RWPE2 (cell line): ENCODE measurements around the gene ZYG11B.
"Not testable (repeated sequence)": the region's sequence is repeated elsewhere in the genome, so short reads cannot be mapped to it uniquely, and the experiment has no call there.

Experiments
- ATAC-seq: fragments of 200-7000 bp; cut with Tn5 transposase; 3 replicates; pipeline ENCODE4 v1.9.1; 2021; ENCODE audit warnings: low read depth
- DNase-seq: peaks from one replicate; pipeline ENCODE4 v3.0.0-alpha.2; 2020; ENCODE audit warnings: low spot score
- H3K27ac ChIP-seq: fragments of 450-650 bp; 2 replicates; pipeline ENCODE4 v1.5.1; 2017; ENCODE audit warnings: mild to moderate bottlenecking; ENCODE audit not compliant: poor library complexity, severe bottlenecking
- H3K27me3 ChIP-seq: fragments of 250-450 bp; sonication (Bioruptor Pico); 2 replicates; pipeline ENCODE4 v1.5.1; 2021; ENCODE audit warnings: mild to moderate bottlenecking, moderate library complexity; ENCODE audit not compliant: insufficient read depth, poor library complexity, severe bottlenecking
- H3K36me3 ChIP-seq: fragments of 250-450 bp; sonication (Bioruptor Pico); 2 replicates; pipeline ENCODE4 v1.5.1; 2020; ENCODE audit warnings: low read depth, mild to moderate bottlenecking, moderate library complexity
- H3K4me1 ChIP-seq: fragments of 250-450 bp; sonication (Bioruptor Pico); 2 replicates; pipeline ENCODE4 v1.5.1; 2021; ENCODE audit warnings: mild to moderate bottlenecking, moderate library complexity; ENCODE audit not compliant: insufficient read depth, poor library complexity, severe bottlenecking
- H3K4me3 ChIP-seq: fragments of 250-450 bp; sonication (Bioruptor Pico); 2 replicates; pipeline ENCODE4 v1.5.1; 2021; ENCODE audit warnings: mild to moderate bottlenecking, moderate library complexity; ENCODE audit not compliant: severe bottlenecking
- H3K9me3 ChIP-seq: fragments of 250-450 bp; sonication (Bioruptor Pico); 2 replicates; pipeline ENCODE4 v1.5.1; 2021; ENCODE audit warnings: mild to moderate bottlenecking, moderate library complexity; ENCODE audit not compliant: severe bottlenecking
- CTCF ChIP-seq: fragments of 450-650 bp; IDR thresholded peaks from one replicate; pipeline ENCODE4 v1.5.1; 2017; ENCODE audit warnings: mild to moderate bottlenecking, moderate library complexity; ENCODE audit not compliant: poor library complexity, severe bottlenecking

The ZYG11B gene

GRCh38 chr1:52725903-52726264 lies 369 bp upstream of the ZYG11B start:
- no peak for TF ChIP-seq CTCF
- H3K4me1 ChIP-seq = peaks cover 3% of the 10 kb centered on the region
- H3K36me3 ChIP-seq = no peaks in the 10 kb centered on the region; the same call in 1 of the 2 replicates
- H3K9me3 ChIP-seq = no peaks in the 10 kb centered on the region
- H3K4me3 ChIP-seq = peak overlapping the region; percentile 95
- ATAC-seq (no peak), DNase-seq (no peak)
- H3K27me3 ChIP-seq = no peaks in the 10 kb centered on the region
- H3K27ac ChIP-seq = no peak overlapping the region

DNA sequence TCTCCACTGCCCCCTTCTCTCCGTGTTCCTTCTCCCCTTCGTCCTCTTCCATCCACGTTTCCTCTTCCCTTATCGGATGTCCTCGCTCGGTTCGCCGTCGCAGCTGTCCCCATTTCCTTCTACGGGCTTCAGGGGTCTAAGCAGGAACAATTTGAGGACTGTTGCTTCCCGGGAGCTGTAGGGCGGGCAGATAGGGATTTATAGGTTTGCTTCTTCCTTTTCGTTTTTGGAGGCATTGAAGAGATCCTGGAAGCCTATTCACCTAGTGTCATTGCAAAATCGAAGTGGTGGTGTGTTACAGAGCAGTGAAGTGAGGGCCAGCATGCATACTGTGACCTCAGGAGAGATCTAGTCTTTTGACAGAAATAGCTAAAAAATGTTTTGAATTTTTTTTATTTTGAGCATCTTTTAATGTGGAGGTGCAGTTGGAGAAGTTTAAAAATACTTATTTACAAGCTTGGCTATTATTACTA lies 897 bp downstream of the ZYG11B start:
- ATAC-seq (0 out of 3 replicates have a peak, but pooled peaks have one; percentile 15), DNase-seq (no peak)
- Histone ChIP-seq H3K9me3 (no peaks in the 10 kb centered on the region), H3K27ac (peak overlapping the region; percentile 31), H3K27me3 (no peaks in the 10 kb centered on the region), H3K4me1 (peaks cover 3% of the 10 kb centered on the region), H3K36me3 (no peaks in the 10 kb centered on the region; the same call in 1 of the 2 replicates), H3K4me3 (peak overlapping the region; percentile 95)
- no peak for TF ChIP-seq CTCF

DNA sequence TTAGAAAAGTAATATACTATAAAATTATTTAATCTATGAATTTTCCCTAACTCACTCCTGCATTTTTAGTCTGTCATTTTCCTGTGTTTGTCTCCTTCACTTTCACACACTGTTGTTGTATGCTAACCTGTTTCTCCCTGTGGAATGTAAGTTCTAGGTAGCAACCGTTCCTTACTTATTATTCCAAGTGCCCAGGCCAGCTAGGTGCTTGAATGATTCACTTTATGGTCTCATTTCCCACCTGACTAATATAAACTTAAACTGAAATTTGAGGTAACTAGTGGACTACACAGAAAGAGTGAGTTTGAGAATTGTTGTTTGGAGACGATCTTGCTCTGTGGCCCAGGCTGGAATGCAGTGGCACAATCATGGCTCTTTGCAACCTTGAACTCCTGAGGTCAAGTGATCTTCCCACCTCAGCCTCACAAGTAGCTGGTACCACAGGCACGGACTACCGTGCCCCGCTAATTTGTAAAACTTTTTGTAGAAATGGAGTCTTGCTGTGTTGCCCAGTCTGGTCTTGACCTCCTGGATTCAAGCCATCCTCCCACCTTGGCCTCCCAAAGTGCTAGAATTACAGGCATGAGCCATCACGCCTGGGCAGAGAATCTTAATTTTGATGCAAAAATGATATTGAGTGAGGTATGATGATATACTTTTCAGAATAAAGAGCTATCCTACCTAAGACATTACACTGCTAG lies 1.9 kb downstream of the ZYG11B start:
- Histone ChIP-seq H3K27me3 (no peaks in the 10 kb centered on the region), H3K27ac (no peak overlapping the region), H3K4me3 (no peak overlapping the region), H3K4me1 (peaks cover 3% of the 10 kb centered on the region), H3K36me3 (no peaks in the 10 kb centered on the region; the same call in 1 of the 2 replicates), H3K9me3 (no peaks in the 10 kb centered on the region)
- DNase-seq (no peak), ATAC-seq (no peak)
- no peak for TF ChIP-seq CTCF

DNA sequence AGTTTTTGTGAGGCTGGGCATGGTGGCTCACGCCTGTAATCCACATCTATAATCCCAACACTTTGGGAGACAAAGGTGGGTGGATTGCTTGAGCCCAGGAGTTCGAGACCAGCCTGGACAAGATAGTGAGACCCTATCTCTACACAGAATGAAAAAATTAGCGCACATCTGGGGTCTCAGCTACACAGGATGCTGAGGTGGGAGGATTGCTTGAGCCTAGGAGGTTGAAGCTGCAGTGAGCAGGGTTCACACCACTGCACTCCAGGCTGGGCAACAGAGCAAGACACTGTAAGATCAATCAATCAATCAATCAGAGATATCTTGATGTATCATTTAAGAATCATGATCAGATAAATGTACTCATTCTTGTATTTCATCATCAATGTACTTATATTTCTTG lies 7.1 kb downstream of the ZYG11B start:
- TF ChIP-seq CTCF = no peak
- Histone ChIP-seq H3K36me3 (no peaks in the 10 kb centered on the region), H3K27ac (no peak overlapping the region), H3K4me3 (no peak overlapping the region), H3K27me3 (no peaks in the 10 kb centered on the region), H3K4me1 (no peaks in the 10 kb centered on the region), H3K9me3 (no peaks in the 10 kb centered on the region)
- ATAC-seq (no peak), DNase-seq (no peak)

GRCh38 chr1:52735371-52735770 lies 9.1 kb downstream of the ZYG11B start:
- H3K27ac ChIP-seq, H3K4me1 ChIP-seq, DNase-seq, H3K36me3 ChIP-seq, H3K9me3 ChIP-seq, H3K27me3 ChIP-seq, H3K4me3 ChIP-seq, ATAC-seq: not testable (repeated sequence)
